Thoracic aorta (tissue), 2 donors: ENCODE measurements around the gene YIPF3. TPM values are rescaled to one million over a fixed set of nuclear protein-coding genes. Genes with fewer than 3 reads are reported as not detected.

ENCODE experiments used
- ATAC-seq: fragments of 150-250 bp; one replicate; pipeline ENCODE4 v1.8.0; 2017; ENCODE audit warnings: low read depth; ENCODE audit not compliant: insufficient number of reproducible peaks, low FRiP score
- DNase-seq: peaks from one replicate; pipeline ENCODE4 v3.0.0-alpha.2; 2020; ENCODE audit warnings: low spot score
- H3K27ac ChIP-seq, 2 donors: fragments of 200-600 bp; sonication (generic); 1 replicate in 1 of 2; 2 replicates in 1 of 2; pipeline ENCODE4 v1.5.1; 2016; ENCODE audit warnings: mild to moderate bottlenecking in 2 of 2, moderate library complexity in 2 of 2
- H3K27me3 ChIP-seq: fragments of 200-600 bp; sonication (generic); replicated peaks from 2 replicates; pipeline ENCODE4 v1.6.0; 2016; ENCODE audit warnings: mild to moderate bottlenecking; ENCODE audit not compliant: insufficient read depth
- H3K36me3 ChIP-seq: fragments of 200-600 bp; sonication (generic); one replicate; pipeline ENCODE4 v1.5.1; 2016
- H3K4me1 ChIP-seq, 2 donors: fragments of 200-600 bp; sonication (generic); 1 replicate in 1 of 2; 2 replicates in 1 of 2; pipeline versions ENCODE4 v1.5.1 to v1.6.0; 2016; ENCODE audit warnings: low read depth in 2 of 2, mild to moderate bottlenecking in 1 of 2; ENCODE audit not compliant: control insufficient read depth in 1 of 2
- H3K4me3 ChIP-seq: fragments of 200-600 bp; sonication (generic); 2 replicates; pipeline ENCODE4 v1.5.1; 2016; ENCODE audit warnings: mild to moderate bottlenecking
- H3K9me3 ChIP-seq: fragments of 200-600 bp; sonication (generic); 2 replicates; pipeline ENCODE4 v1.5.1; 2016
- CTCF ChIP-seq: fragments of 200-600 bp; sonication (generic); IDR thresholded peaks from one replicate; pipeline ENCODE4 v1.5.1; 2019; ENCODE audit warnings: antibody characterized with exemption
- total RNA-seq, 2 donors: library from RNA; depleted of rRNA; stranded (reverse); fragments of >200 nt; gene quantifications; one replicate each; pipeline versions ENCODE4 v1.1.0 to v1.2.3, GENCODE V29; 2016

Gene YIPF3
- total RNA-seq, 2 donors from 2014 or later: 92.2 to 160 TPM

- no peak for DNase-seq
- H3K4me1 ChIP-seq: peaks cover 8 to 39% of the 10 kb centered on the region in 2 donors
- peaks cover 40% of the 10 kb centered on the region for H3K36me3 ChIP-seq
- peak overlapping the region; percentile 99 for H3K4me3 ChIP-seq
- no peaks in the 10 kb centered on the region for H3K9me3 ChIP-seq
- H3K27me3 ChIP-seq: no peaks in the 10 kb centered on the region
- ATAC-seq: no peak
- H3K27ac ChIP-seq: peak overlapping the region; percentile 80 to 91
- TF ChIP-seq CTCF: no peak
Observed at GRCh38 chr6:43516367-43516696, 394 bp downstream of the YIPF3 start.

GRCh38 chr6:43515808-43516207 is 918 bp downstream of the YIPF3 start:
- Histone ChIP-seq H3K36me3 (peaks cover 35% of the 10 kb centered on the region), H3K27ac (peak overlapping the region in 1 of 2 donors; percentile 91), H3K4me1 (peaks cover 8 to 42% of the 10 kb centered on the region in 2 donors), H3K27me3 (no peaks in the 10 kb centered on the region), H3K4me3 (peak overlapping the region; percentile 99), H3K9me3 (no peaks in the 10 kb centered on the region)
- DNase-seq: no peak
- no peak for ATAC-seq
- TF ChIP-seq CTCF: no peak

GRCh38 chr6:43511824-43512415 is 4.8 kb downstream of the YIPF3 start:
- Histone ChIP-seq H3K36me3 (peaks cover 24% of the 10 kb centered on the region), H3K9me3 (no peaks in the 10 kb centered on the region), H3K27ac (no peak overlapping the region), H3K4me1 (peaks cover 19 to 43% of the 10 kb centered on the region in 2 donors), H3K4me3 (no peak overlapping the region), H3K27me3 (no peaks in the 10 kb centered on the region)
- ATAC-seq: no peak
- DNase-seq: no peak
- TF ChIP-seq CTCF: no peak

GRCh38 chr6:43510827-43511163 is 5.9 kb downstream of the YIPF3 start:
- ATAC-seq (no peak), DNase-seq (no peak)
- H3K27ac ChIP-seq: peak overlapping the region; percentile 21 to 23
- no peaks in the 10 kb centered on the region for H3K27me3 ChIP-seq
- no peaks in the 10 kb centered on the region for H3K9me3 ChIP-seq
- peaks cover 15 to 40% of the 10 kb centered on the region in 2 donors for H3K4me1 ChIP-seq
- H3K4me3 ChIP-seq: peak overlapping the region; percentile 78
- no peak for TF ChIP-seq CTCF
- H3K36me3 ChIP-seq: peaks cover 24% of the 10 kb centered on the region

GRCh38 chr6:43509984-43510826 is 6.5 kb downstream of the YIPF3 start, which contains the start of gene LRRC73:
Gene LRRC73, minus strand, starts transcription at chr6:43510346. Its CDS starts 561 bp downstream, at chr6:43509785.
- H3K27me3 ChIP-seq: no peaks in the 10 kb centered on the region
- TF ChIP-seq CTCF: no peak
- H3K36me3 ChIP-seq: peaks cover 24% of the 10 kb centered on the region
- peaks cover 11 to 34% of the 10 kb centered on the region in 2 donors for H3K4me1 ChIP-seq
- ATAC-seq: peak; percentile 59
- H3K9me3 ChIP-seq: no peaks in the 10 kb centered on the region
- peak within 1 kb of the TSS; percentile 21 to 23 for H3K27ac ChIP-seq
- peak within 1 kb of the TSS; percentile 78 for H3K4me3 ChIP-seq
- peak; percentile 41 for DNase-seq
